HG02610 (cell line): ENCODE data around the gene AMOTL1.
"Not testable (repeated sequence)": the region's sequence is repeated elsewhere in the genome, so short reads cannot be mapped to it uniquely, and the experiment has no call there.

Experiments used
- ATAC-seq: cut with Tn5 transposase; IDR thresholded peaks from one replicate; pipeline ENCODE4 v1.9.1; 2021; ENCODE audit warnings: mild to moderate bottlenecking, moderate library complexity; ENCODE audit not compliant: unreplicated experiment

AMOTL1 gene

GRCh38 chr11:94876645-94877442 lies 108.7 kb downstream of the AMOTL1 start:
- peak; percentile 92 for ATAC-seq

- no peak for ATAC-seq
Measured at GRCh38 chr11:94877443-94878200, 109.5 kb downstream of the AMOTL1 start.

- no peak for ATAC-seq
Measured at GRCh38 chr11:94879006-94879405, 110.8 kb downstream of the AMOTL1 start.

GRCh38 chr11:94880216-94880615 lies 112.1 kb downstream of the AMOTL1 start:
- ATAC-seq, result no peak

GRCh38 chr11:94882931-94883330 lies 114.8 kb downstream of the AMOTL1 start:
- ATAC-seq, result no peak

- ATAC-seq, result no peak
Measured at GRCh38 chr11:94883878-94884277, 115.7 kb downstream of the AMOTL1 start.

- ATAC-seq, result no peak
Measured at GRCh38 chr11:94884376-94884775, 116.2 kb downstream of the AMOTL1 start.

GRCh38 chr11:94885133-94885532 lies 117.0 kb downstream of the AMOTL1 start:
- ATAC-seq, result peak; percentile 69

GRCh38 chr11:94885581-94885980 lies 117.4 kb downstream of the AMOTL1 start:
- ATAC-seq, result no peak

- ATAC-seq, result no peak
Measured at GRCh38 chr11:94888204-94888603, 120.0 kb downstream of the AMOTL1 start.

GRCh38 chr11:94895451-94895850 lies 127.3 kb downstream of the AMOTL1 start:
- no peak for ATAC-seq

- ATAC-seq, result no peak
Measured at GRCh38 chr11:94895971-94896370, 127.8 kb downstream of the AMOTL1 start.

- ATAC-seq, result no peak
Measured at GRCh38 chr11:94897330-94897768, 129.2 kb downstream of the AMOTL1 start.

- no peak for ATAC-seq
Measured at GRCh38 chr11:94907226-94907625, 139.1 kb downstream of the AMOTL1 start.

GRCh38 chr11:94909371-94909820 lies 141.2 kb downstream of the AMOTL1 start:
- ATAC-seq, result no peak

- ATAC-seq, result no peak
Measured at GRCh38 chr11:94910270-94910669, 142.1 kb downstream of the AMOTL1 start.

- ATAC-seq, result no peak
Measured at GRCh38 chr11:94910779-94911178, 142.6 kb downstream of the AMOTL1 start.

- ATAC-seq, result no peak
Measured at GRCh38 chr11:94912806-94913205, 144.7 kb downstream of the AMOTL1 start.

- ATAC-seq, result not testable (repeated sequence)
Measured at GRCh38 chr11:94913718-94914394, 145.7 kb downstream of the AMOTL1 start.

GRCh38 chr11:94920311-94920710 lies 152.2 kb downstream of the AMOTL1 start:
- ATAC-seq, result no peak

- no peak for ATAC-seq
Measured at GRCh38 chr11:94922321-94923003, 154.3 kb downstream of the AMOTL1 start.
